HepG2 (cell line): Measurements from ENCODE around the gene RAPGEF2.

Experiments used
- CEBPB ChIP-seq: IDR thresholded peaks from 2 replicates; pipeline ENCODE4 v1.6.1; 2011; ENCODE audit warnings: low read depth, low read length, improper control_type of control experiment, borderline replicate concordance
- CREB1 ChIP-seq, 2 experiments: fragments of 450-650 bp in 1 of 2; IDR thresholded peaks; 2 replicates each; pipeline ENCODE4 v1.6.1; 2016 to 2017; ENCODE audit warnings: control low read depth in 1 of 2, mild to moderate bottlenecking in 1 of 2, missing compliant biosample characterization in 1 of 2, missing genetic modification characterization in 1 of 2
- CTCF ChIP-seq: sonication (generic); formaldehyde crosslinking; IDR thresholded peaks from 2 replicates; pipeline ENCODE4 v1.5.0; 2020; ENCODE audit warnings: mild to moderate bottlenecking, missing genetic modification reagents, moderate library complexity
- HNRNPL ChIP-seq: fragments of 200-400 bp; formaldehyde crosslinking; IDR thresholded peaks from 2 replicates; pipeline ENCODE4 v1.6.1; 2017; ENCODE audit warnings: mild to moderate bottlenecking, low read depth, low read length
- HNRNPLL ChIP-seq: fragments of 200-400 bp; formaldehyde crosslinking; IDR thresholded peaks from 2 replicates; pipeline ENCODE4 v1.6.1; 2017; ENCODE audit warnings: mild to moderate bottlenecking, low read depth, low read length; ENCODE audit not compliant: poor library complexity, severe bottlenecking
- IRF1 ChIP-seq: sonication (generic); formaldehyde crosslinking; IDR thresholded peaks from 2 replicates; pipeline ENCODE4 v1.4.0; 2020; ENCODE audit warnings: low read depth, mild to moderate bottlenecking, missing genetic modification reagents
- POLR2AphosphoS5 ChIP-seq: IDR thresholded peaks from 2 replicates; pipeline ENCODE4 v1.6.1; 2012; ENCODE audit warnings: low read depth, low read length
- SMC3 ChIP-seq: IDR thresholded peaks from 2 replicates; pipeline ENCODE4 v1.6.1; 2011; ENCODE audit warnings: low read length, improper control_type of control experiment
- TF ChIP-seq, protein P1 (sequence below): sonication (generic); formaldehyde crosslinking; IDR thresholded peaks from 2 replicates; pipeline ENCODE4 v1.8.1; 2023; ENCODE audit warnings: mild to moderate bottlenecking, inconsistent platforms, moderate library complexity, missing genetic modification reagents, borderline replicate concordance

GRCh38 chr4:159177265-159178150 lies 74.6 kb downstream of the RAPGEF2 start:
- TF ChIP-seq CTCF (CRISPR knock-in tag) (no peak), CEBPB (no peak), IRF1 (no peak), SMC3 (no peak), CREB1 (IDR thresholded peaks at IDR 0.05) (no peak), CREB1 (CRISPR knock-in tag; IDR thresholded peaks at IDR 0.05) (no peak), POLR2AphosphoS5 (no peak), HNRNPL (no peak), HNRNPLL (no peak)
- TF ChIP-seq, protein P1, sequence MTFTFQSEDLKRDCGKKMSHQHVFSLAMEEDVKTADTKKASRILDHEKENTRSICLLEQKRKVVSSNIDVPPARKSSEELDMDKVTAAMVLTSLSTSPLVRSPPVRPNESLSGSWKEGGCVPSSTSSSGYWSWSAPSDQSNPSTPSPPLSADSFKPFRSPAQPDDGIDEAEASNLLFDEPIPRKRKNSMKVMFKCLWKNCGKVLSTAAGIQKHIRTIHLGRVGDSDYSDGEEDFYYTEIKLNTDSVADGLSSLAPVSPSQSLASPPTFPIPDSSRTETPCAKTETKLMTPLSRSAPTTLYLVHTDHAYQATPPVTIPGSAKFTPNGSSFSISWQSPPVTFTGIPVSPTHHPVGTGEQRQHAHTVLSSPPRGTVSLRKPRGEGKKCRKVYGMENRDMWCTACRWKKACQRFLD, result no peak
